GM19452 (cell line): ENCODE measurements around the gene PYGO2.
"Not testable (repeated sequence)": the region's sequence is repeated elsewhere in the genome, so short reads cannot be mapped to it uniquely, and the experiment has no call there.

Source experiments
- ATAC-seq: cut with Tn5 transposase; IDR thresholded peaks from one replicate; pipeline ENCODE4 v1.9.1; 2021; ENCODE audit not compliant: unreplicated experiment

The PYGO2 gene

GRCh38 chr1:155000411-155000725 lies 38.8 kb upstream of the PYGO2 start:
- no peak for ATAC-seq

- ATAC-seq: no peak
Observed at GRCh38 chr1:154999571-155000410, 38.2 kb upstream of the PYGO2 start.

- no peak for ATAC-seq
Observed at GRCh38 chr1:154998818-154999570, 37.4 kb upstream of the PYGO2 start.

GRCh38 chr1:154998201-154998780 lies 36.7 kb upstream of the PYGO2 start:
- no peak for ATAC-seq

- no peak for ATAC-seq
Observed at GRCh38 chr1:154996966-154997701, 35.6 kb upstream of the PYGO2 start.

GRCh38 chr1:154995301-154995983 lies 33.9 kb upstream of the PYGO2 start:
- not testable (repeated sequence) for ATAC-seq

- no peak for ATAC-seq
Observed at GRCh38 chr1:154994591-154994990, 33.0 kb upstream of the PYGO2 start.

- ATAC-seq: no peak
Observed at GRCh38 chr1:154994269-154994587, 32.6 kb upstream of the PYGO2 start.

GRCh38 chr1:154993572-154994268 lies 32.1 kb upstream of the PYGO2 start, which contains the start of gene LENEP:
TSS of gene LENEP (plus strand) at chr1:154993586. CDS start at chr1:154993608, 22 bp downstream.
- no peak for ATAC-seq

GRCh38 chr1:154992721-154993571 lies 31.4 kb upstream of the PYGO2 start:
- ATAC-seq: no peak

- ATAC-seq: no peak
Observed at GRCh38 chr1:154990276-154990675, 28.7 kb upstream of the PYGO2 start.

- ATAC-seq: no peak
Observed at GRCh38 chr1:154989195-154989860, 27.7 kb upstream of the PYGO2 start.

- ATAC-seq: no peak
Observed at GRCh38 chr1:154988058-154988954, 26.7 kb upstream of the PYGO2 start.

GRCh38 chr1:154987326-154987725 lies 25.7 kb upstream of the PYGO2 start:
- ATAC-seq: no peak

GRCh38 chr1:154986736-154987135 lies 25.2 kb upstream of the PYGO2 start:
- not testable (repeated sequence) for ATAC-seq

- no peak for ATAC-seq
Observed at GRCh38 chr1:154983776-154984466, 22.3 kb upstream of the PYGO2 start.
